Hematopoietic multipotent progenitor cell treated with erythropoietin and hydrocortisone succinate and interleukin-3 and kit ligand, for 17 days (in vitro differentiated cells): ENCODE measurements around the gene TMPRSS11B.
"Not testable (repeated sequence)": the region's sequence is repeated elsewhere in the genome, so short reads cannot be mapped to it uniquely, and the experiment has no call there.

Experiments used
- DNase-seq: peaks from one replicate; pipeline ENCODE4 v3.0.0-alpha.2; 2015; ENCODE audit warnings: low spot score

TMPRSS11B gene

GRCh38 chr4:68245594-68245993 lies at the start of gene TMPRSS11B:
TMPRSS11B (minus strand) TSS chr4:68245694; CDS start chr4:68245558, 136 bp downstream.
- DNase-seq: no peak

- DNase-seq: no peak
Measured at GRCh38 chr4:68291256-68291655, 45.8 kb upstream of the TMPRSS11B start.

- no peak for DNase-seq
Measured at GRCh38 chr4:68288393-68288740, 42.9 kb upstream of the TMPRSS11B start.

- DNase-seq: no peak
Measured at GRCh38 chr4:68287704-68288392, 42.4 kb upstream of the TMPRSS11B start.

- no peak for DNase-seq
Measured at GRCh38 chr4:68283714-68284113, 38.2 kb upstream of the TMPRSS11B start.

GRCh38 chr4:68283095-68283494 lies 37.6 kb upstream of the TMPRSS11B start:
- DNase-seq: no peak

DNA sequence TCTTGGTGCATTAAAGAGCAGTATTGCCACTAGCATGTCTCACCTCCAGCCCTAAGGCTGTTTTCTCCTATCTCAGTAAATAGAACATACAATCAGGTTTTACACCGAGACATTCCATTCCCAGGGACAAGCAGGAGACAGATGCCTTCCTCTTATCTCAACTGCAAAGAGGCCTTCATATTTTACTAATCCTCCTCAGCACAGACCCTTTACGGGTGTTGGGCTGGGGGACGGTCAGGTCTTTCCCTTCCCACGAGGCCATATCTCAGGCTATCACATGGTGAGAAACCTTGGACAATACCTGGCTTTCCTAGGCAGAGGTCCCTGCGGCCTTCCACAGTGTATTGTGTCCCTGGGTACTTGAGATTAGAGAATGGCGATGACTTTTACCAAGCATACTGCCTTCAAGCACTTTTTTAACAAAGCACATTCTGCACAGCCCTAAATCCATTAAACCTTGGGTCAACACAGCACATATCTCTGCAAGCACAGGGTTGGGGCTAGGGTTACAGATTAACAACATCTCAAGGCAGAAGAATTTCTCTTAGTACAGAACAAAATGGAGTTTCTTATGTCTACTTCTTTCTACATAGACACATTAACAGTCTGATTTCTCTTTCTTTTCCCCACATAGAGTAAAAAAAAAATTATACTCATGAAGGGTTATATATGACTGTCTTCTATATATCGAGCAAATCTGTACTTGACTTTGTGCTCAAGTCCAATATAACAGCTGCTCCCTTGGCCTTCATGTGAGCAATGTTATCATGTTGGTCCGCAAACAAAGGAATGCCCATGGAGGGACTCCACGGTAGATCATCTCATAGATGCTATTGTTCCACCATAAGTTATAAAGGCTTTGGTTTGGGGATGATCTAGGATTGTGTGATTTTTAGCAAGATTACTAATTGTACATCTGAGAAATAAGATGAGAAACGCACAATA lies 36.6 kb upstream of the TMPRSS11B start:
- DNase-seq: not testable (repeated sequence)

DNA sequence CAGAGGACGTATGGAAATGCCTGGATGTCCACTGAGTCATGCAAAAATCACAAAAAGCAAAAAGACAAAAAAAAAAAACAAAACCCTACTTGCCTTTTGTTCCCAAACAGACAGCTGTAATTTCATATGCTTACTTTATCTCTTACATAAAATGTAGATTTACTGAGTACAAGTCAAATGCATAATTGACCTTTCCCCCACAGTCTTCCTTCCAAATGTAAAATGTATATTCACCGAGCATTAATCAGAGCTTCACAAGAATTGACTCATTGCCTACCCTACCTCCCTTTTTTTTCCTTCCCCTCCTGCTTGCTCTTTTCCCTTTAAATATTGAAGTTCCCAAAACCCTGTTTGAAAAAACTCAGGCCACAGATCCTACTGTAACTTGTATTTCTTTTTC lies 32.5 kb upstream of the TMPRSS11B start:
- no peak for DNase-seq

DNA sequence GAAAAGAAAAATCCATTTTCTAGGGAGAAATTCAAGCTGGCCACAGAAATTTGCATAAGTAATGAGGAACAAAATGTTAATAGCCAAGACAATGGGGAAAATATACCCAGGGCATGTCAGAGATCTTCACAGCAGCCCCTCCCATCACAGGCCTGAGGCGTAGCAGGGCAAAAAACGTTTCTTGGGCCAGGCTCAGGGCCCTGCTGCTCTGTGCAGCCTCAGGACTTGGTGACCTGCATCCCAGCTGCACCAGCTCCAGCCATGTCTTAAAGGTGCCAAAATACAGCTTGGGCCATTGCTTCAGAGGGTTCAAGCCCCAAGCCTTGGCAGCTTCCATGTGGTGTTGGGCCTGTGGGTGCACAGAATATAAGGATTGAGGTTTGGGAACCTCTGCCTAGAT lies 32.1 kb upstream of the TMPRSS11B start:
- no peak for DNase-seq

GRCh38 chr4:68272860-68273259 lies 27.4 kb upstream of the TMPRSS11B start:
- no peak for DNase-seq

- no peak for DNase-seq
Measured at GRCh38 chr4:68272380-68272779, 26.9 kb upstream of the TMPRSS11B start.

- peak; percentile 63 for DNase-seq
Measured at GRCh38 chr4:68271851-68272357, 26.4 kb upstream of the TMPRSS11B start.

GRCh38 chr4:68267433-68267944 lies 22.0 kb upstream of the TMPRSS11B start:
- peak; percentile 9 for DNase-seq

DNA sequence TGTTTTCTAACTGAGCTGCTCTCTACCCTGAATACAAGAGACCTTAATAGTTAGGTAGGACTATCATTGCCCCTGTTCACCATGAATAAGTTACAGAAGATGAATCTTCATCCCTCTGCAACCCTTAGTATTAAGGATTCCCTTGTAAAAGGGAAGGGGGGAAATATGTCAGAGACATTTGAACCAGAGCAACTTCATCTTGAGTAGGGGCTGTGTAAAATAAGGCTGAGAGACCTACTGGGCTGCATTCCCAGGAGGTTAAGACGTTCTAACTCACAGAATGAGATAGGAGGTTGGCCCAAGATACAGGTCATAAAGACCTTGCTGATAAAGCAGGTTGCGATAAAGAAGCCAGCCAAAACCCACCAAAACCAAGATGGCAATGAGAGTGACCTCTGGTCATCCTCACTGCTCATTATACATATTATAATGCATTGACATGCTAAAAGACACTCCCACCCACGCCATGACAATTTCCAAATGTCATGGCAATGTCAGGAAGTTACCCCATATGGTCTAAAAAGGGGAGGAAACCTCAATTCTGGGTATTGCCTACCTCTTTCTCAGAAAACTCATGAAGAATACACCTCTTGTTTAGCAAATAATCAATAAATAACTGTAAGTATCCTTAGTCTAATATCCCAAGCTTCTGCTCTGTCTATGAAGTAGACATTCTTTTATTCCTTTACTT lies 19.5 kb upstream of the TMPRSS11B start:
- DNase-seq: no peak

- no peak for DNase-seq
Measured at GRCh38 chr4:68259191-68259590, 13.7 kb upstream of the TMPRSS11B start.

DNA sequence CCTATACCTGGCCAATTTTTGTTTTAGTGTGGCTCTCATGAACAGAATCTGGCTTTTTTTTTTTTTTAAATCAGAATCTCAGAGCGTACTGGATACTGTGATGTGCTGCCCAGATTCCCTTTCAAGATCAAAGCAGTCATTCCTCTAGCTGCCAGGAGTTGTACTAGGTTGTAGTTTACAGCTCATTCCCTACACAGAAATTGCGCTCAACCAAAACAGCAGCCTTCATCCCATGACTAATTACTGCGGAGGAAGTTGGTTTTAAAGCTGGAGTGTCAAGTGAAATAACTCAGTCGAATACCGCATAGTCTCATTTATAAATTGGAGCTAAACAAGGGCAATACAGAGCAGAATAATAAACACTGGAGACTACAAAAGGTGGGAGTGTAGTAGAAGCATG lies 12.2 kb upstream of the TMPRSS11B start:
- DNase-seq: no peak

GRCh38 chr4:68256284-68256683 lies 10.8 kb upstream of the TMPRSS11B start:
- DNase-seq: no peak

GRCh38 chr4:68250151-68250930 lies 4.8 kb upstream of the TMPRSS11B start:
- DNase-seq: no peak

- DNase-seq: no peak
Measured at GRCh38 chr4:68249434-68249833, 3.9 kb upstream of the TMPRSS11B start.

- DNase-seq: no peak
Measured at GRCh38 chr4:68240620-68241019, 4.9 kb downstream of the TMPRSS11B start.

GRCh38 chr4:68228568-68228967 lies 16.9 kb downstream of the TMPRSS11B start:
- no peak for DNase-seq
